SK-N-SH (cell line): ENCODE data around the gene NOLC1. TPM values are rescaled to one million over a fixed set of nuclear protein-coding genes. Genes with fewer than 3 reads are reported as not detected.

Source experiments
- CTCF ChIA-PET: fragments of 300-600, 350-600 bp; formaldehyde crosslinking; extraction: SDS; loops from one replicate; lab custom pipeline; 2021; lab: Yijun Ruan, JAX
- POLR2A ChIA-PET: fragments of 350-600 bp; sonication (Branson Sonifier 250); formaldehyde crosslinking; extraction: SDS; loops from one replicate; lab custom pipeline; 2020; ENCODE audit warnings: antibody characterized with exemption, inconsistent platforms; lab: Yijun Ruan, JAX
- DNase-seq: peaks from one replicate; pipeline ENCODE4 v3.0.0; 2012
- H2AFZ ChIP-seq: fragments of 200-600 bp; sonication (generic); 2 replicates; pipeline ENCODE4 v1.8.1; 2016; ENCODE audit warnings: antibody characterized with exemption, mild to moderate bottlenecking, low read depth
- H3F3A ChIP-seq: fragments of 200-600 bp; sonication (generic); replicated peaks from 2 replicates; pipeline ENCODE3; 2016; ENCODE audit warnings: antibody characterized with exemption, mild to moderate bottlenecking; ENCODE audit not compliant: insufficient read depth
- H3K27ac ChIP-seq, 2 experiments: fragments of 200-500 bp in 1 of 2; fragments of 200-600 bp in 1 of 2; sonication (Bioruptor generic) in 1 of 2; sonication (generic), shearing (Covaris generic) in 1 of 2; 2 replicates each; pipeline versions ENCODE4 v1.5.1 to v1.6.1; 2014 to 2016; ENCODE audit warnings: low read depth in 2 of 2, inconsistent platforms in 1 of 2, low read length in 1 of 2, mild to moderate bottlenecking in 1 of 2, mixed read lengths in 1 of 2
- H3K27me3 ChIP-seq: fragments of 200-600 bp; sonication (generic), shearing (Covaris generic); 2 replicates; pipeline ENCODE4 v1.6.1; 2016; ENCODE audit warnings: mixed run types; ENCODE audit not compliant: insufficient read depth
- H3K36me3 ChIP-seq, 2 experiments: fragments of 200-500 bp in 1 of 2; fragments of 200-600 bp in 1 of 2; sonication (Bioruptor generic) in 1 of 2; sonication (generic) in 1 of 2; replicated peaks in 1 of 2; 2 replicates each; pipeline versions ENCODE3 to v1.5.1; 2014 to 2016; ENCODE audit warnings: low read length in 1 of 2, mild to moderate bottlenecking in 1 of 2; ENCODE audit not compliant: insufficient read depth in 2 of 2, control insufficient read depth in 1 of 2
- H3K4me1 ChIP-seq, 2 experiments: fragments of 200-500 bp in 1 of 2; fragments of 200-600 bp in 1 of 2; sonication (Bioruptor generic) in 1 of 2; sonication (generic), shearing (Covaris generic) in 1 of 2; 2 replicates each; pipeline versions ENCODE4 v1.5.1 to v1.6.1; 2014 to 2016; ENCODE audit warnings: low read depth in 1 of 2, low read length in 1 of 2, mixed run types in 1 of 2; ENCODE audit not compliant: insufficient read depth in 2 of 2, control insufficient read depth in 1 of 2
- H3K4me2 ChIP-seq: fragments of 200-600 bp; sonication (generic), shearing (Covaris generic); 2 replicates; pipeline ENCODE4 v1.6.1; 2017; ENCODE audit warnings: mixed run types
- H3K4me3 ChIP-seq, 2 experiments: fragments of 200-500 bp in 1 of 2; fragments of 200-600 bp in 1 of 2; sonication (Bioruptor generic) in 1 of 2; sonication (generic), shearing (Covaris generic) in 1 of 2; 2 replicates each; pipeline versions ENCODE4 v1.5.1 to v1.8.1; 2014 to 2016; ENCODE audit warnings: low read depth in 2 of 2, inconsistent platforms in 1 of 2, low read length in 1 of 2, mild to moderate bottlenecking in 1 of 2, mixed read lengths in 1 of 2, moderate library complexity in 1 of 2
- H3K79me2 ChIP-seq: fragments of 200-600 bp; sonication (generic); 2 replicates; pipeline ENCODE4 v1.8.1; 2017; ENCODE audit warnings: mild to moderate bottlenecking; ENCODE audit not compliant: insufficient read depth
- H3K9ac ChIP-seq: fragments of 200-600 bp; sonication (generic); 2 replicates; pipeline ENCODE4 v1.6.1; 2017; ENCODE audit warnings: mixed run types
- H3K9me2 ChIP-seq: fragments of 200-600 bp; sonication (generic); 2 replicates; pipeline ENCODE4 v1.6.1; 2017; ENCODE audit warnings: mixed run types
- H3K9me3 ChIP-seq: fragments of 200-600 bp; sonication (generic); 2 replicates; pipeline ENCODE4 v1.6.1; 2017; ENCODE audit warnings: mixed run types, mild to moderate bottlenecking, moderate library complexity
- H4K20me1 ChIP-seq: fragments of 200-600 bp; sonication (generic); 2 replicates; pipeline ENCODE4 v1.6.1; 2017; ENCODE audit warnings: mild to moderate bottlenecking, mixed run types; ENCODE audit not compliant: insufficient read depth
- CHD2 ChIP-seq: fragments of 150-350 bp; IDR thresholded peaks from 2 replicates; pipeline ENCODE4 v1.6.1; 2018; ENCODE audit warnings: low read length; ENCODE audit not compliant: partially characterized antibody
- ELF1 ChIP-seq: IDR thresholded peaks from 2 replicates; pipeline ENCODE4 v1.4.0; 2012
- EP300 ChIP-seq, 2 experiments: IDR thresholded peaks; 2 replicates each; pipeline versions ENCODE4 v1.4.0 to v1.6.1; 2012; ENCODE audit warnings: borderline replicate concordance in 1 of 2, low read depth in 1 of 2, low read length in 1 of 2
- JUND ChIP-seq: IDR thresholded peaks from 2 replicates; pipeline ENCODE4 v1.4.0; 2012
- MEF2A ChIP-seq: IDR thresholded peaks from 2 replicates; pipeline ENCODE4 v1.4.0; 2012; ENCODE audit warnings: low read depth, borderline replicate concordance
- RFX5 ChIP-seq: IDR thresholded peaks from 2 replicates; pipeline ENCODE4 v1.6.1; 2012; ENCODE audit warnings: mild to moderate bottlenecking, improper control_type of control experiment, low read length
- SIN3A ChIP-seq: IDR thresholded peaks from 2 replicates; pipeline ENCODE4 v1.6.1; 2012; ENCODE audit warnings: low read depth, mild to moderate bottlenecking, low read length, moderate library complexity, borderline replicate concordance
- YY1 ChIP-seq: IDR thresholded peaks from 2 replicates; pipeline ENCODE4 v1.4.0; 2012; ENCODE audit warnings: low read depth, mild to moderate bottlenecking
- WGBS: methylation state at CpG from one replicate; pipeline ENCODE4 v1.1.6; 2017; ENCODE audit warnings: low lambda C conversion rate; 5-methylcytosine and 5-hydroxymethylcytosine counted together
- polyA plus RNA-seq, 3 experiments: library from polyadenylated mRNA; depleted of rRNA; stranded (reverse); fragments of >200 nt; gene quantifications; 2 replicates each; pipeline ENCODE4 v1.2.3, GENCODE V29; 2012
- TF ChIP-seq, protein P1 (sequence below): IDR thresholded peaks from 2 replicates; pipeline ENCODE4 v1.6.1; 2012; ENCODE audit warnings: mild to moderate bottlenecking, low read depth, low read length, moderate library complexity
- TF ChIP-seq, protein P2 (sequence below): fragments of 200-600 bp; sonication (generic); IDR thresholded peaks from 2 replicates; pipeline ENCODE4 v1.6.1; 2017; ENCODE audit warnings: antibody characterized with exemption, mild to moderate bottlenecking, moderate library complexity
- TF ChIP-seq, protein P3 (sequence below): IDR thresholded peaks from 2 replicates; pipeline ENCODE4 v1.4.0; 2012; ENCODE audit warnings: low read depth, borderline replicate concordance
- TF ChIP-seq, protein P4 (sequence below): IDR thresholded peaks from 2 replicates; pipeline ENCODE4 v1.4.0; 2012; ENCODE audit warnings: low read depth, borderline replicate concordance
- TF ChIP-seq, protein P5 (sequence below): IDR thresholded peaks from 2 replicates; pipeline ENCODE4 v1.4.0; 2012; ENCODE audit warnings: low read depth

Gene NOLC1
- polyA plus RNA-seq, 1 of the 3 experiments (the other 2 are of a cell fraction) = 71.8 TPM

- TF ChIP-seq, protein P1, sequence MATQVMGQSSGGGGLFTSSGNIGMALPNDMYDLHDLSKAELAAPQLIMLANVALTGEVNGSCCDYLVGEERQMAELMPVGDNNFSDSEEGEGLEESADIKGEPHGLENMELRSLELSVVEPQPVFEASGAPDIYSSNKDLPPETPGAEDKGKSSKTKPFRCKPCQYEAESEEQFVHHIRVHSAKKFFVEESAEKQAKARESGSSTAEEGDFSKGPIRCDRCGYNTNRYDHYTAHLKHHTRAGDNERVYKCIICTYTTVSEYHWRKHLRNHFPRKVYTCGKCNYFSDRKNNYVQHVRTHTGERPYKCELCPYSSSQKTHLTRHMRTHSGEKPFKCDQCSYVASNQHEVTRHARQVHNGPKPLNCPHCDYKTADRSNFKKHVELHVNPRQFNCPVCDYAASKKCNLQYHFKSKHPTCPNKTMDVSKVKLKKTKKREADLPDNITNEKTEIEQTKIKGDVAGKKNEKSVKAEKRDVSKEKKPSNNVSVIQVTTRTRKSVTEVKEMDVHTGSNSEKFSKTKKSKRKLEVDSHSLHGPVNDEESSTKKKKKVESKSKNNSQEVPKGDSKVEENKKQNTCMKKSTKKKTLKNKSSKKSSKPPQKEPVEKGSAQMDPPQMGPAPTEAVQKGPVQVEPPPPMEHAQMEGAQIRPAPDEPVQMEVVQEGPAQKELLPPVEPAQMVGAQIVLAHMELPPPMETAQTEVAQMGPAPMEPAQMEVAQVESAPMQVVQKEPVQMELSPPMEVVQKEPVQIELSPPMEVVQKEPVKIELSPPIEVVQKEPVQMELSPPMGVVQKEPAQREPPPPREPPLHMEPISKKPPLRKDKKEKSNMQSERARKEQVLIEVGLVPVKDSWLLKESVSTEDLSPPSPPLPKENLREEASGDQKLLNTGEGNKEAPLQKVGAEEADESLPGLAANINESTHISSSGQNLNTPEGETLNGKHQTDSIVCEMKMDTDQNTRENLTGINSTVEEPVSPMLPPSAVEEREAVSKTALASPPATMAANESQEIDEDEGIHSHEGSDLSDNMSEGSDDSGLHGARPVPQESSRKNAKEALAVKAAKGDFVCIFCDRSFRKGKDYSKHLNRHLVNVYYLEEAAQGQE = no peak
These were observed 16.1 kb upstream of the NOLC1 start (continued) for GRCh38 chr10:102135956-102136526.

GRCh38 chr10:102139281-102140110, 12.7 kb upstream of the NOLC1 start:
- Histone ChIP-seq H3K79me2 (peaks cover 95% of the 10 kb centered on the region), H2AFZ (no peak overlapping the region), H3K9me3 (no peaks in the 10 kb centered on the region), H3K4me2 (no peak overlapping the region), H3K9me2 (no peaks in the 10 kb centered on the region), H3K9ac (no peak overlapping the region), H3F3A (peaks cover 5% of the 10 kb centered on the region), H4K20me1 (peaks cover 78% of the 10 kb centered on the region), H3K27me3 (no peaks in the 10 kb centered on the region), H3K36me3 (peaks cover 41 to 65% of the 10 kb centered on the region in 2 experiments), H3K4me3 (no peak overlapping the region), H3K4me1 (peaks cover 7 to 12% of the 10 kb centered on the region in 2 experiments; a peak in 2 of 4 replicates), H3K27ac (no peak overlapping the region)
- CTCF ChIA-PET = interaction anchor here (0.7 to 1.4 kb wide), 6 partner anchors 9 to 90 kb away, joined by 3 to 4 read pairs (median 3); partner anchors contain the start of gene NOLC1
- no peak for DNase-seq
- TF ChIP-seq, protein P2, sequence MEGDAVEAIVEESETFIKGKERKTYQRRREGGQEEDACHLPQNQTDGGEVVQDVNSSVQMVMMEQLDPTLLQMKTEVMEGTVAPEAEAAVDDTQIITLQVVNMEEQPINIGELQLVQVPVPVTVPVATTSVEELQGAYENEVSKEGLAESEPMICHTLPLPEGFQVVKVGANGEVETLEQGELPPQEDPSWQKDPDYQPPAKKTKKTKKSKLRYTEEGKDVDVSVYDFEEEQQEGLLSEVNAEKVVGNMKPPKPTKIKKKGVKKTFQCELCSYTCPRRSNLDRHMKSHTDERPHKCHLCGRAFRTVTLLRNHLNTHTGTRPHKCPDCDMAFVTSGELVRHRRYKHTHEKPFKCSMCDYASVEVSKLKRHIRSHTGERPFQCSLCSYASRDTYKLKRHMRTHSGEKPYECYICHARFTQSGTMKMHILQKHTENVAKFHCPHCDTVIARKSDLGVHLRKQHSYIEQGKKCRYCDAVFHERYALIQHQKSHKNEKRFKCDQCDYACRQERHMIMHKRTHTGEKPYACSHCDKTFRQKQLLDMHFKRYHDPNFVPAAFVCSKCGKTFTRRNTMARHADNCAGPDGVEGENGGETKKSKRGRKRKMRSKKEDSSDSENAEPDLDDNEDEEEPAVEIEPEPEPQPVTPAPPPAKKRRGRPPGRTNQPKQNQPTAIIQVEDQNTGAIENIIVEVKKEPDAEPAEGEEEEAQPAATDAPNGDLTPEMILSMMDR = no peak
- TF ChIP-seq MEF2A = no peak
- no peak for TF ChIP-seq ELF1
- no peak for TF ChIP-seq SIN3A
- TF ChIP-seq, protein P3, sequence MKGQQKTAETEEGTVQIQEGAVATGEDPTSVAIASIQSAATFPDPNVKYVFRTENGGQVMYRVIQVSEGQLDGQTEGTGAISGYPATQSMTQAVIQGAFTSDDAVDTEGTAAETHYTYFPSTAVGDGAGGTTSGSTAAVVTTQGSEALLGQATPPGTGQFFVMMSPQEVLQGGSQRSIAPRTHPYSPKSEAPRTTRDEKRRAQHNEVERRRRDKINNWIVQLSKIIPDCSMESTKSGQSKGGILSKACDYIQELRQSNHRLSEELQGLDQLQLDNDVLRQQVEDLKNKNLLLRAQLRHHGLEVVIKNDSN = no peak
- no peak for TF ChIP-seq JUND
- TF ChIP-seq EP300 (IDR thresholded peaks at IDR 0.05; ENCODE audit: borderline replicate concordance in 1 of 2, low read depth in 1 of 2, low read length in 1 of 2) = no peak
- TF ChIP-seq YY1 = no peak
- TF ChIP-seq CHD2 = no peak
- TF ChIP-seq, protein P1 = no peak
- TF ChIP-seq RFX5 = no peak
- TF ChIP-seq, protein P4, sequence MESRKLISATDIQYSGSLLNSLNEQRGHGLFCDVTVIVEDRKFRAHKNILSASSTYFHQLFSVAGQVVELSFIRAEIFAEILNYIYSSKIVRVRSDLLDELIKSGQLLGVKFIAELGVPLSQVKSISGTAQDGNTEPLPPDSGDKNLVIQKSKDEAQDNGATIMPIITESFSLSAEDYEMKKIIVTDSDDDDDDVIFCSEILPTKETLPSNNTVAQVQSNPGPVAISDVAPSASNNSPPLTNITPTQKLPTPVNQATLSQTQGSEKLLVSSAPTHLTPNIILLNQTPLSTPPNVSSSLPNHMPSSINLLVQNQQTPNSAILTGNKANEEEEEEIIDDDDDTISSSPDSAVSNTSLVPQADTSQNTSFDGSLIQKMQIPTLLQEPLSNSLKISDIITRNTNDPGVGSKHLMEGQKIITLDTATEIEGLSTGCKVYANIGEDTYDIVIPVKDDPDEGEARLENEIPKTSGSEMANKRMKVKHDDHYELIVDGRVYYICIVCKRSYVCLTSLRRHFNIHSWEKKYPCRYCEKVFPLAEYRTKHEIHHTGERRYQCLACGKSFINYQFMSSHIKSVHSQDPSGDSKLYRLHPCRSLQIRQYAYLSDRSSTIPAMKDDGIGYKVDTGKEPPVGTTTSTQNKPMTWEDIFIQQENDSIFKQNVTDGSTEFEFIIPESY = no peak
- TF ChIP-seq, protein P5, sequence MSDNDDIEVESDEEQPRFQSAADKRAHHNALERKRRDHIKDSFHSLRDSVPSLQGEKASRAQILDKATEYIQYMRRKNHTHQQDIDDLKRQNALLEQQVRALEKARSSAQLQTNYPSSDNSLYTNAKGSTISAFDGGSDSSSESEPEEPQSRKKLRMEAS = no peak
- 97% methylated on average over 10 of the region's 15 CpGs for WGBS
- POLR2A ChIA-PET = interaction anchor here (1.1 to 3.1 kb wide), 2 partner anchors 9 to 12 kb away, joined by 5 to 12 read pairs; partner anchors contain the start of gene NOLC1
